22Rv1 (cell line): ENCODE results near the gene RASSF1.

Source experiments
- H3K27ac ChIP-seq: fragments of 450-650 bp; 2 replicates; pipeline ENCODE4 v1.5.1; 2017
- CTCF ChIP-seq: fragments of 450-650 bp; IDR thresholded peaks from 2 replicates; pipeline ENCODE4 v1.5.1; 2017; ENCODE audit warnings: mild to moderate bottlenecking
- ZFX ChIP-seq: fragments of 450-650 bp; IDR thresholded peaks from 2 replicates; pipeline ENCODE4 v1.6.1; 2017; ENCODE audit warnings: antibody characterized with exemption, borderline replicate concordance

Gene RASSF1

GRCh38 chr3:50340448-50341329 lies at the start of gene RASSF1:
TSS of gene RASSF1 (minus strand) at chr3:50340836. CDS start at chr3:50340805, 31 bp downstream.
- TF ChIP-seq CTCF = no peak
- no peak for TF ChIP-seq ZFX
- H3K27ac ChIP-seq = no peak within 1 kb of the TSS

GRCh38 chr3:50389414-50389767 lies 48.8 kb upstream of the RASSF1 start:
- no peak overlapping the region for H3K27ac ChIP-seq
- TF ChIP-seq CTCF = no peak
- no peak for TF ChIP-seq ZFX

- no peak overlapping the region for H3K27ac ChIP-seq
Observed at GRCh38 chr3:50388720-50389413, 48.2 kb upstream of the RASSF1 start.

GRCh38 chr3:50388016-50388719 lies 47.5 kb upstream of the RASSF1 start:
- TF ChIP-seq ZFX = no peak
- peak; percentile 37 for TF ChIP-seq CTCF
- H3K27ac ChIP-seq = no peak overlapping the region

More at GRCh38 chr3:50388720-50389413, 48.2 kb upstream of the RASSF1 start:
- TF ChIP-seq ZFX (no peak), CTCF (0 out of 2 replicates have a peak, but pooled peaks have one; percentile 5)

- TF ChIP-seq CTCF (no peak), ZFX (no peak)
Observed at GRCh38 chr3:50385754-50386153, 45.1 kb upstream of the RASSF1 start.

GRCh38 chr3:50383750-50384149 lies 43.1 kb upstream of the RASSF1 start:
- no peak overlapping the region for H3K27ac ChIP-seq
- TF ChIP-seq ZFX (no peak), CTCF (no peak)

More at GRCh38 chr3:50385754-50386153, 45.1 kb upstream of the RASSF1 start:
- no peak overlapping the region for H3K27ac ChIP-seq
